ENCODE data around the gene LCP2. TPM values are rescaled to one million over a fixed set of nuclear protein-coding genes. Genes with fewer than 3 reads are reported as not detected.

The LCP2 gene
- total and polyA plus RNA-seq, 2 experiments from 2014 or later = 0.80 TPM; not detected in 1

GRCh38 chr5:170238456-170239196, 59.0 kb downstream of the LCP2 start:
- no peak for DNase-seq (ENCODE audit: low spot score)
- H3K27me3 ChIP-seq = peaks cover 4% of the 10 kb centered on the region
- TF ChIP-seq EZH2phosphoT487 (IDR thresholded peaks at IDR 0.05; ENCODE audit: low read depth, severe bottlenecking, unreplicated experiment) (no peak), CTCF (IDR thresholded peaks at IDR 0.05; ENCODE audit: poor library complexity) (no peak), EZH2 (IDR thresholded peaks at IDR 0.05; ENCODE audit: borderline replicate concordance) (no peak)
- H2AFZ ChIP-seq = no peak overlapping the region
- no peak overlapping the region for H3K4me3 ChIP-seq
- H3K27ac ChIP-seq = no peak overlapping the region
- H3K9me3 ChIP-seq (ENCODE audit: low read depth) = no peaks in the 10 kb centered on the region
- no peaks in the 10 kb centered on the region for H4K20me1 ChIP-seq (ENCODE audit: insufficient read depth, poor library complexity, severe bottlenecking)
- H3K4me1 ChIP-seq (ENCODE audit: insufficient read depth) = no peaks in the 10 kb centered on the region
- 32% methylated on average over 1 of the region's 1 CpG for WGBS (ENCODE audit: low lambda C conversion rate, missing lambda C conversion rate)
- H3K36me3 ChIP-seq (replicated peaks; ENCODE audit: insufficient read depth, low read depth) = no peaks in the 10 kb centered on the region
- no peak overlapping the region for H3K4me2 ChIP-seq
- no peaks in the 10 kb centered on the region for H3K79me2 ChIP-seq
- H3K9me2 ChIP-seq (replicated peaks; ENCODE audit: insufficient read depth) = no peaks in the 10 kb centered on the region

GRCh38 chr5:170235876-170236864, 61.4 kb downstream of the LCP2 start:
- Histone ChIP-seq H3K4me3 (no peak overlapping the region), H3K9me3 (ENCODE audit: low read depth) (no peaks in the 10 kb centered on the region), H3K36me3 (replicated peaks; ENCODE audit: insufficient read depth, low read depth) (no peaks in the 10 kb centered on the region), H3K4me1 (ENCODE audit: insufficient read depth) (no peaks in the 10 kb centered on the region), H3K9me2 (replicated peaks; ENCODE audit: insufficient read depth) (no peaks in the 10 kb centered on the region), H3K27ac (no peak overlapping the region), H3K4me2 (no peak overlapping the region), H4K20me1 (ENCODE audit: insufficient read depth, poor library complexity, severe bottlenecking) (no peaks in the 10 kb centered on the region), H3K79me2 (no peaks in the 10 kb centered on the region), H3K27me3 (peaks cover 7% of the 10 kb centered on the region), H2AFZ (no peak overlapping the region)
- TF ChIP-seq EZH2 (IDR thresholded peaks at IDR 0.05; ENCODE audit: borderline replicate concordance) (no peak), CTCF (IDR thresholded peaks at IDR 0.05; ENCODE audit: poor library complexity) (no peak), EZH2phosphoT487 (IDR thresholded peaks at IDR 0.05; ENCODE audit: low read depth, severe bottlenecking, unreplicated experiment) (no peak)
- 59% methylated on average over 3 of the region's 3 CpGs for WGBS (ENCODE audit: low lambda C conversion rate, missing lambda C conversion rate)
- DNase-seq (ENCODE audit: low spot score) = no peak

- Histone ChIP-seq H3K79me2 (no peaks in the 10 kb centered on the region), H4K20me1 (ENCODE audit: insufficient read depth, poor library complexity, severe bottlenecking) (no peaks in the 10 kb centered on the region), H3K9me3 (ENCODE audit: low read depth) (no peaks in the 10 kb centered on the region), H3K36me3 (replicated peaks; ENCODE audit: insufficient read depth, low read depth) (no peaks in the 10 kb centered on the region), H3K27ac (no peak overlapping the region), H3K4me1 (ENCODE audit: insufficient read depth) (no peaks in the 10 kb centered on the region), H3K4me2 (no peak overlapping the region), H3K27me3 (peaks cover 13% of the 10 kb centered on the region), H3K9me2 (replicated peaks; ENCODE audit: insufficient read depth) (no peaks in the 10 kb centered on the region), H3K4me3 (no peak overlapping the region), H2AFZ (no peak overlapping the region)
- no peak for DNase-seq (ENCODE audit: low spot score)
- 97% methylated on average over 18 of the region's 18 CpGs for WGBS (ENCODE audit: low lambda C conversion rate, missing lambda C conversion rate)
- TF ChIP-seq EZH2phosphoT487 (IDR thresholded peaks at IDR 0.05; ENCODE audit: low read depth, severe bottlenecking, unreplicated experiment) (no peak), EZH2 (IDR thresholded peaks at IDR 0.05; ENCODE audit: borderline replicate concordance) (no peak), CTCF (IDR thresholded peaks at IDR 0.05; ENCODE audit: poor library complexity) (no peak)
Measured at GRCh38 chr5:170233358-170233892, 64.2 kb downstream of the LCP2 start.

All from hepatocyte (in vitro differentiated cells).